CD14-positive monocyte (primary cell): ENCODE data around the gene ARMC7. TPM values are rescaled to one million over a fixed set of nuclear protein-coding genes. Genes with fewer than 3 reads are reported as not detected.
A peak's percentile ranks its signal among the peaks of the same experiment; 100 is the strongest.

Source experiments
- DNase-seq, 3 donors: peaks; one replicate each; pipeline ENCODE4 v3.0.0-alpha.2; 2011 to 2022
- H2AFZ ChIP-seq: 2 replicates; pipeline ENCODE4 v1.6.0; 2012; ENCODE audit warnings: mild to moderate bottlenecking, low read depth, low read length, inconsistent platforms; ENCODE audit not compliant: insufficient read depth, poor library complexity, severe bottlenecking
- H3K27ac ChIP-seq, 2 donors: 1 replicate in 1 of 2; 2 replicates in 1 of 2; pipeline ENCODE4 v1.5.1; 2012 to 2013; ENCODE audit warnings: low read length in 2 of 2, control low read depth in 1 of 2, inconsistent platforms in 1 of 2, low read depth in 1 of 2, mild to moderate bottlenecking in 1 of 2
- H3K27me3 ChIP-seq, 2 donors: one replicate each; pipeline versions ENCODE4 v1.6.0 to v1.6.1; 2011 to 2013; ENCODE audit warnings: low read length in 2 of 2; ENCODE audit not compliant: control insufficient read depth in 2 of 2, insufficient read depth in 2 of 2
- H3K36me3 ChIP-seq, 2 donors: replicated peaks in 1 of 2; 1 replicate in 1 of 2; 2 replicates in 1 of 2; pipeline versions ENCODE4 v1.5.1 to v1.6.1; 2012 to 2013; ENCODE audit warnings: low read length in 2 of 2, control low read depth in 1 of 2, inconsistent platforms in 1 of 2, mild to moderate bottlenecking in 1 of 2; ENCODE audit not compliant: insufficient read depth in 2 of 2, control insufficient read depth in 1 of 2
- H3K4me1 ChIP-seq, 2 donors: 1 replicate in 1 of 2; 2 replicates in 1 of 2; pipeline versions ENCODE4 v1.5.1 to v1.6.1; 2012 to 2013; ENCODE audit warnings: low read length in 2 of 2, control low read depth in 1 of 2, inconsistent platforms in 1 of 2, mild to moderate bottlenecking in 1 of 2, moderate library complexity in 1 of 2; ENCODE audit not compliant: insufficient read depth in 2 of 2, control insufficient read depth in 1 of 2
- H3K4me2 ChIP-seq: replicated peaks from 2 replicates; pipeline ENCODE3; 2012; ENCODE audit warnings: low read length, moderate library complexity, mild to moderate bottlenecking; ENCODE audit not compliant: poor library complexity, severe bottlenecking; ENCODE audit errors: extremely low read depth
- H3K4me3 ChIP-seq, 3 experiments: fragments of 200-600 bp in 1 of 3; sonication (generic) in 1 of 3; replicated peaks in 1 of 3; 1 replicate in 2 of 3; 2 replicates in 1 of 3; pipeline ENCODE4 v1.5.1; 2011 to 2013; ENCODE audit warnings: low read length in 3 of 3, mild to moderate bottlenecking in 3 of 3, control low read depth in 2 of 3, low read depth in 2 of 3, inconsistent platforms in 1 of 3, moderate library complexity in 1 of 3
- H3K79me2 ChIP-seq: 2 replicates; pipeline ENCODE4 v1.6.0; 2012; ENCODE audit warnings: mild to moderate bottlenecking, control low read depth, inconsistent platforms, low read length, moderate library complexity; ENCODE audit not compliant: insufficient read depth
- H3K9ac ChIP-seq: 2 replicates; pipeline ENCODE4 v1.6.0; 2017; ENCODE audit warnings: low read length, mild to moderate bottlenecking; ENCODE audit not compliant: insufficient read depth, poor library complexity, severe bottlenecking
- H3K9me3 ChIP-seq, 2 donors: replicated peaks in 1 of 2; 1 replicate in 1 of 2; 2 replicates in 1 of 2; pipeline versions ENCODE4 v1.5.1 to v1.6.1; 2012 to 2013; ENCODE audit warnings: low read length in 2 of 2, control low read depth in 1 of 2; ENCODE audit not compliant: control insufficient read depth in 1 of 2, insufficient read depth in 1 of 2
- H4K20me1 ChIP-seq: 2 replicates; pipeline ENCODE4 v1.6.0; 2012; ENCODE audit warnings: mild to moderate bottlenecking, low read length, control low read depth, moderate library complexity; ENCODE audit not compliant: insufficient read depth
- H3K27ac Mint-ChIP-seq, 7 donors: one replicate each; pipeline ENCODE4 v1.8.0; 2020; ENCODE audit warnings: mild to moderate bottlenecking in 7 of 7, mixed read lengths in 7 of 7, moderate library complexity in 6 of 7, inconsistent platforms in 2 of 7
- H3K27me3 Mint-ChIP-seq, 3 donors: one replicate each; pipeline ENCODE4 v1.8.0; 2021 to 2022; ENCODE audit warnings: low read depth in 3 of 3, mild to moderate bottlenecking in 3 of 3, mixed read lengths in 3 of 3, moderate library complexity in 3 of 3, inconsistent platforms in 1 of 3
- H3K36me3 Mint-ChIP-seq, 2 donors: one replicate each; pipeline ENCODE4 v1.8.0; 2020; ENCODE audit warnings: mixed read lengths in 2 of 2, inconsistent platforms in 1 of 2, mild to moderate bottlenecking in 1 of 2
- H3K4me1 Mint-ChIP-seq: one replicate; pipeline ENCODE4 v1.8.0; 2020; ENCODE audit warnings: mild to moderate bottlenecking, mixed read lengths
- H3K4me3 Mint-ChIP-seq, 2 donors: one replicate each; pipeline ENCODE4 v1.8.0; 2020; ENCODE audit warnings: mild to moderate bottlenecking in 2 of 2, mixed read lengths in 2 of 2, moderate library complexity in 1 of 2
- H3K9me3 Mint-ChIP-seq, 7 donors: one replicate each; pipeline ENCODE4 v1.8.0; 2020 to 2022; ENCODE audit warnings: mixed read lengths in 7 of 7, mild to moderate bottlenecking in 6 of 7, moderate library complexity in 6 of 7, inconsistent platforms in 2 of 7
- CTCF ChIP-seq: fragments of 200-600 bp; IDR thresholded peaks from one replicate; pipeline ENCODE4 v1.8.0; 2022; ENCODE audit warnings: antibody characterized with exemption, mild to moderate bottlenecking
- WGBS: methylation state at CpG from one replicate; pipeline ENCODE4 v1.1.5; 2013; ENCODE audit warnings: missing lambda C conversion rate; ENCODE audit not compliant: insufficient coverage; 5-methylcytosine and 5-hydroxymethylcytosine counted together
- intact Hi-C, 2 donors: fragments of 100-400 bp; cut with micrococcal nuclease; formaldehyde crosslinking; loops; one replicate each; pipeline versions ENCODE4 v1.15.0 to v1.15.1; 2023
- polyA plus RNA-seq, 3 donors: library from polyadenylated mRNA; depleted of rRNA in 1 of 3; unstranded in 2 of 3; stranded (reverse) in 1 of 3; fragments of 300-500 nt in 2 of 3; fragments of >200 nt in 1 of 3; fragmentation: Illumina TruSeq in 2 of 3; gene quantifications; 1 replicate in 2 of 3; 2 replicates in 1 of 3; pipeline ENCODE4 v1.2.3, GENCODE V29; 2012 to 2021

Gene ARMC7
- polyA plus RNA-seq, 3 donors: 1.3 to 11.8 (median 2.1) TPM

GRCh38 chr17:75096082-75096625, 13.6 kb upstream of the ARMC7 start:
- Mint-ChIP-seq H3K4me1 (peaks cover 52% of the 10 kb centered on the region), H3K4me3 (peak overlapping the region; percentile 48 to 76), H3K27me3 (peaks cover 2 to 3% (median 3%) of the 10 kb centered on the region in 3 donors), H3K9me3 (peaks cover 0 to 2% (median 0%) of the 10 kb centered on the region in 7 donors), H3K36me3 (peaks cover 35 to 64% of the 10 kb centered on the region in 2 donors), H3K27ac (peak overlapping the region; percentile 88 to 96 (median 92))
- no peak for TF ChIP-seq CTCF
- peaks cover 37% of the 10 kb centered on the region for H3K79me2 ChIP-seq
- no peaks in the 10 kb centered on the region for H3K9me3 ChIP-seq
- DNase-seq: peak; percentile 92 to 96 (median 96)
- peaks cover 57% of the 10 kb centered on the region in 2 donors for H3K4me1 ChIP-seq
- peak overlapping the region; percentile 29 for H2AFZ ChIP-seq
- peak overlapping the region; percentile 62 for H3K4me2 ChIP-seq
- WGBS: 0% methylated on average over 6 of the region's 14 CpGs
- peaks cover 36 to 45% of the 10 kb centered on the region in 2 donors for H3K36me3 ChIP-seq
- H3K4me3 ChIP-seq: peak overlapping the region in 1 of 3 experiments; percentile 52
- peak overlapping the region; percentile 38 to 78 for H3K27ac ChIP-seq
- H4K20me1 ChIP-seq: peaks cover 8% of the 10 kb centered on the region
- H3K27me3 ChIP-seq: no peaks in the 10 kb centered on the region
- intact Hi-C loops: no loop called here
- H3K9ac ChIP-seq: no peak overlapping the region

- Histone ChIP-seq H3K36me3 (peaks cover 36 to 45% of the 10 kb centered on the region in 2 donors), H3K4me1 (peaks cover 53% of the 10 kb centered on the region in 2 donors)
These were observed 11.9 kb upstream of the ARMC7 start for GRCh38 chr17:75097865-75098264.

More at GRCh38 chr17:75097865-75098264, 11.9 kb upstream of the ARMC7 start:
- Mint-ChIP-seq H3K9me3 (peaks cover 0 to 2% (median 0%) of the 10 kb centered on the region in 7 donors), H3K4me1 (peaks cover 49% of the 10 kb centered on the region), H3K4me3 (no peak overlapping the region), H3K27me3 (peaks cover 0 to 4% (median 3%) of the 10 kb centered on the region in 3 donors), H3K27ac (peak overlapping the region in 2 of 7 donors; percentile 50 to 68), H3K36me3 (peaks cover 37 to 74% of the 10 kb centered on the region in 2 donors)
- TF ChIP-seq CTCF: no peak
- no peak overlapping the region for H3K4me2 ChIP-seq
- no peak overlapping the region for H3K27ac ChIP-seq
- peaks cover 4% of the 10 kb centered on the region for H4K20me1 ChIP-seq
- H3K4me3 ChIP-seq: no peak overlapping the region
- H3K9ac ChIP-seq: no peak overlapping the region
- intact Hi-C loops: no loop called here
- no peaks in the 10 kb centered on the region for H3K9me3 ChIP-seq
- WGBS: 96% methylated on average over 7 of the region's 7 CpGs
- H2AFZ ChIP-seq: no peak overlapping the region
- no peak for DNase-seq
- no peaks in the 10 kb centered on the region for H3K27me3 ChIP-seq
- H3K79me2 ChIP-seq: peaks cover 21% of the 10 kb centered on the region
